GM18951 (cell line): ENCODE results near the gene RIN1.
"Not testable (repeated sequence)": the region's sequence is repeated elsewhere in the genome, so short reads cannot be mapped to it uniquely, and the experiment has no call there.

Source experiments
- POLR2A ChIP-seq: IDR thresholded peaks from 4 replicates; pipeline ENCODE4 v1.6.1; 2011; ENCODE audit warnings: mild to moderate bottlenecking; ENCODE audit not compliant: insufficient read length, insufficient read depth; ENCODE audit errors: extremely low read depth
- in situ Hi-C: fragments of 300-500 bp; cut with MboI; formaldehyde crosslinking; loops from one replicate; pipeline ENCODE4 v1.12.0; 2022; ENCODE audit warnings: low sequenced_read_pairs, mixed read lengths, inconsistent platforms; ENCODE audit not compliant: unreplicated experiment

RIN1 gene

GRCh38 chr11:66365711-66366619 lies 29.7 kb upstream of the RIN1 start:
- TF ChIP-seq POLR2A: no peak
- in situ Hi-C loops: no loop called here

- TF ChIP-seq POLR2A: no peak
- in situ Hi-C loops: no loop called here
Observed at GRCh38 chr11:66365166-66365565, 28.9 kb upstream of the RIN1 start.

GRCh38 chr11:66363805-66364535 lies 27.7 kb upstream of the RIN1 start:
- in situ Hi-C loops: no loop called here
- no peak for TF ChIP-seq POLR2A

GRCh38 chr11:66363187-66363601 lies 27.0 kb upstream of the RIN1 start:
- no peak for TF ChIP-seq POLR2A
- in situ Hi-C loops: no loop called here

GRCh38 chr11:66362481-66363147 lies 26.4 kb upstream of the RIN1 start:
- in situ Hi-C loops: no loop called here
- TF ChIP-seq POLR2A: no peak

- no peak for TF ChIP-seq POLR2A
- in situ Hi-C loops: no loop called here
Observed at GRCh38 chr11:66361502-66361941, 25.3 kb upstream of the RIN1 start.

GRCh38 chr11:66360406-66361073 lies 24.3 kb upstream of the RIN1 start:
- no peak for TF ChIP-seq POLR2A
- in situ Hi-C loops: no loop called here

- in situ Hi-C loops: no loop called here
- TF ChIP-seq POLR2A: no peak
Observed at GRCh38 chr11:66359662-66360087, 23.4 kb upstream of the RIN1 start.

- in situ Hi-C loops: not testable (repeated sequence)
Observed at GRCh38 chr11:66350560-66351235, 14.5 kb upstream of the RIN1 start.

GRCh38 chr11:66349084-66349386 lies 12.8 kb upstream of the RIN1 start:
- TF ChIP-seq POLR2A: no peak
- in situ Hi-C loops: no loop called here

- in situ Hi-C loops: no loop called here
Observed at GRCh38 chr11:66347425-66348276, 11.4 kb upstream of the RIN1 start, which contains the start of gene B4GAT1. TSS of gene B4GAT1 (minus strand) at chr11:66347629. CDS start at chr11:66347545, 84 bp downstream.

GRCh38 chr11:66346476-66347424 lies 10.5 kb upstream of the RIN1 start:
- no peak for TF ChIP-seq POLR2A
- in situ Hi-C loops: no loop called here

More at GRCh38 chr11:66347425-66348276, 11.4 kb upstream of the RIN1 start, which contains the start of gene B4GAT1:
- TF ChIP-seq POLR2A: peak; percentile 65
